CD4-positive, alpha-beta T cell treated with Interleukin-6 for 4 hours (primary cell): ENCODE measurements around the gene B4GALNT1.
"Not testable (repeated sequence)": the region's sequence is repeated elsewhere in the genome, so short reads cannot be mapped to it uniquely, and the experiment has no call there.

Experiments
- DNase-seq: peaks from one replicate; pipeline ENCODE4 v3.0.0-alpha.2; 2020; ENCODE audit warnings: mixed read lengths

Gene B4GALNT1

GRCh38 chr12:57636731-57637130 lies 3.7 kb upstream of the B4GALNT1 start:
- DNase-seq: not testable (repeated sequence)

- DNase-seq: peak; percentile 15
Observed at GRCh38 chr12:57632073-57632957, 686 bp downstream of the B4GALNT1 start.

- DNase-seq: no peak
Observed at GRCh38 chr12:57631566-57632072, 1.4 kb downstream of the B4GALNT1 start.

- DNase-seq: no peak
Observed at GRCh38 chr12:57630891-57631433, 2.0 kb downstream of the B4GALNT1 start.

- DNase-seq: no peak
Observed at GRCh38 chr12:57629897-57630471, 3.0 kb downstream of the B4GALNT1 start.

- no peak for DNase-seq
Observed at GRCh38 chr12:57628280-57629191, 4.5 kb downstream of the B4GALNT1 start.

GRCh38 chr12:57627501-57628279 lies 5.3 kb downstream of the B4GALNT1 start:
- peak; percentile 31 for DNase-seq

- no peak for DNase-seq
Observed at GRCh38 chr12:57626921-57627445, 6.0 kb downstream of the B4GALNT1 start.

- no peak for DNase-seq
Observed at GRCh38 chr12:57626111-57626920, 6.7 kb downstream of the B4GALNT1 start.

- no peak for DNase-seq
Observed at GRCh38 chr12:57625261-57626032, 7.6 kb downstream of the B4GALNT1 start.

GRCh38 chr12:57624441-57625220 lies 8.4 kb downstream of the B4GALNT1 start:
- no peak for DNase-seq

GRCh38 chr12:57623811-57624390 lies 9.1 kb downstream of the B4GALNT1 start:
- DNase-seq: no peak

GRCh38 chr12:57623385-57623784 lies 9.6 kb downstream of the B4GALNT1 start:
- DNase-seq: no peak

- DNase-seq: no peak
Observed at GRCh38 chr12:57622293-57623245, 10.4 kb downstream of the B4GALNT1 start.

GRCh38 chr12:57621497-57622292 lies 11.3 kb downstream of the B4GALNT1 start:
- peak; percentile 75 for DNase-seq

- DNase-seq: peak; percentile 22
Observed at GRCh38 chr12:57620936-57621496, 12.0 kb downstream of the B4GALNT1 start.
